ENCODE measurements around the gene PTPRU. TPM values are rescaled to one million over a fixed set of nuclear protein-coding genes. Genes with fewer than 3 reads are reported as not detected.

Gene PTPRU
- total and polyA plus RNA-seq, 4 donors = 1.6 to 15.1 (median 6.0) TPM

GRCh38 chr1:29315262-29315661 lies 78.9 kb downstream of the PTPRU start:
- Histone ChIP-seq H3K9ac (ENCODE audit: low read depth in 1 of 2, low read length in 2 of 2) (no peak overlapping the region), H3K4me1 (ENCODE audit: control insufficient read depth in 4 of 4, insufficient read depth in 4 of 4, low read length in 3 of 4) (peaks cover 0 to 3% (median 1%) of the 10 kb centered on the region in 4 donors), H3K9me3 (ENCODE audit: control insufficient read depth in 4 of 4, low read length in 3 of 4) (no peaks in the 10 kb centered on the region), H3K27ac (ENCODE audit: low read depth in 1 of 2, low read length in 2 of 2) (no peak overlapping the region), H3K4me3 (ENCODE audit: low read depth in 1 of 3, low read length in 3 of 3) (no peak overlapping the region), H3K27me3 (ENCODE audit: control insufficient read depth in 4 of 4, insufficient read depth in 4 of 4, low read length in 3 of 4) (no peaks in the 10 kb centered on the region), H3K36me3 (ENCODE audit: control insufficient read depth in 4 of 4, insufficient read depth in 3 of 4, low read depth in 1 of 4, low read length in 3 of 4) (peaks cover 0 to 43% (median 4%) of the 10 kb centered on the region in 4 donors)
- no peak for DNase-seq (ENCODE audit: low spot score)
- 96% methylated on average over 15 of the region's 15 CpGs for WGBS
- TF ChIP-seq ZBTB33 (IDR thresholded peaks at IDR 0.05) (no peak), MAX (IDR thresholded peaks at IDR 0.05) (no peak), GABPA (IDR thresholded peaks at IDR 0.05 in 1 of 2, conservative IDR thresholded peaks at IDR 0.05 in 1 of 2) (no peak), RAD21 (IDR thresholded peaks at IDR 0.05) (no peak), CTCF (IDR thresholded peaks at IDR 0.05; ENCODE audit: low read depth, low read length, missing input control) (no peak)

GRCh38 chr1:29315876-29316275 lies 79.6 kb downstream of the PTPRU start:
- H3K27me3 ChIP-seq (ENCODE audit: control insufficient read depth in 4 of 4, insufficient read depth in 4 of 4, low read length in 3 of 4) = no peaks in the 10 kb centered on the region
- no peak for DNase-seq (ENCODE audit: low spot score)
- H3K27ac ChIP-seq (ENCODE audit: low read depth in 1 of 2, low read length in 2 of 2) = no peak overlapping the region
- H3K36me3 ChIP-seq (ENCODE audit: control insufficient read depth in 4 of 4, insufficient read depth in 3 of 4, low read depth in 1 of 4, low read length in 3 of 4) = peaks cover 0 to 43% (median 5%) of the 10 kb centered on the region in 4 donors
- TF ChIP-seq NR2F2 (IDR thresholded peaks at IDR 0.05) (no peak), EGR1 (IDR thresholded peaks at IDR 0.05; ENCODE audit: low read depth in 2 of 2) (no peak), ATF3 (IDR thresholded peaks at IDR 0.05) (no peak), REST (IDR thresholded peaks at IDR 0.05) (no peak), HNF4A (conservative IDR thresholded peaks at IDR 0.05) (no peak), FOXA1 (IDR thresholded peaks at IDR 0.05) (no peak), GABPA (IDR thresholded peaks at IDR 0.05 in 1 of 2, conservative IDR thresholded peaks at IDR 0.05 in 1 of 2) (no peak), RAD21 (IDR thresholded peaks at IDR 0.05) (no peak), SP1 (IDR thresholded peaks at IDR 0.05) (no peak), FOXA2 (IDR thresholded peaks at IDR 0.05) (no peak), TAF1 (conservative IDR thresholded peaks at IDR 0.05) (no peak), RXRA (IDR thresholded peaks at IDR 0.05) (no peak), ZBTB33 (IDR thresholded peaks at IDR 0.05) (no peak), CTCF (IDR thresholded peaks at IDR 0.05; ENCODE audit: low read depth, low read length, missing input control) (no peak), YY1 (IDR thresholded peaks at IDR 0.05) (no peak), JUND (IDR thresholded peaks at IDR 0.05) (no peak), MAX (IDR thresholded peaks at IDR 0.05) (no peak), HNF4G (IDR thresholded peaks at IDR 0.05) (no peak)
- WGBS = 98% methylated on average over 4 of the region's 4 CpGs
- peaks cover 0 to 3% (median 1%) of the 10 kb centered on the region in 4 donors for H3K4me1 ChIP-seq (ENCODE audit: control insufficient read depth in 4 of 4, insufficient read depth in 4 of 4, low read length in 3 of 4)
- no peaks in the 10 kb centered on the region for H3K9me3 ChIP-seq (ENCODE audit: control insufficient read depth in 4 of 4, low read length in 3 of 4)
- H3K4me3 ChIP-seq (ENCODE audit: low read depth in 1 of 3, low read length in 3 of 3) = no peak overlapping the region
- H3K9ac ChIP-seq (ENCODE audit: low read depth in 1 of 2, low read length in 2 of 2) = no peak overlapping the region
